RCC 7860 (cell line): ENCODE data around the gene PTGIS.
"Not testable (repeated sequence)": the region's sequence is repeated elsewhere in the genome, so short reads cannot be mapped to it uniquely, and the experiment has no call there.

Experiments
- DNase-seq: peaks from one replicate; pipeline ENCODE4 v3.0.0-alpha.2; 2015; ENCODE audit warnings: low spot score
- FAIRE-seq: peaks from 2 replicates; lab custom pipeline; 2012; peaks lifted over from hg19 to GRCh38; lab: Jason Lieb, UNC

Gene PTGIS

GRCh38 chr20:49567421-49568277 is at the start of gene PTGIS:
Gene PTGIS (minus strand): TSS chr20:49568137. CDS start chr20:49568116, 21 bp downstream.
- FAIRE-seq (no peak), DNase-seq (no peak)

DNA sequence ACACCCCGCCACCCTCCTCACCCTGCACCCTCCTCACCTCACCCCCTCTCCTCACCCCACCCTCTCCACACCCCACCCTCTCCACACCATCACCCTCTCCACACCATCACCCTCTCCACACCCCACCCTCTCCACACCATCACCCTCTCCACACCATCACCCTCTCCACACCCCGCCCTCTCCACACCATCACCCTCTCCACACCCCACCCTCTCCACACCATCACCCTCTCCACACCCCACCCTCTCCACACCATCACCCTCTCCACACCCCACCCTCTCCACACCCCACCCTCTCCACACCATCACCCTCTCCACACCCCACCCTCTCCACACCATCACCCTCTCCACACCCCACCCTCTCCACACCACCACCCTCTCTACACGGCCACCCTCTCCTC is 49.5 kb upstream of the PTGIS start:
- not testable (repeated sequence) for FAIRE-seq, DNase-seq

GRCh38 chr20:49616154-49617007 is 48.4 kb upstream of the PTGIS start:
- FAIRE-seq (no peak), DNase-seq (no peak)

- FAIRE-seq (no peak), DNase-seq (peak; percentile 42)
Measured at GRCh38 chr20:49615401-49616153, 47.6 kb upstream of the PTGIS start.

DNA sequence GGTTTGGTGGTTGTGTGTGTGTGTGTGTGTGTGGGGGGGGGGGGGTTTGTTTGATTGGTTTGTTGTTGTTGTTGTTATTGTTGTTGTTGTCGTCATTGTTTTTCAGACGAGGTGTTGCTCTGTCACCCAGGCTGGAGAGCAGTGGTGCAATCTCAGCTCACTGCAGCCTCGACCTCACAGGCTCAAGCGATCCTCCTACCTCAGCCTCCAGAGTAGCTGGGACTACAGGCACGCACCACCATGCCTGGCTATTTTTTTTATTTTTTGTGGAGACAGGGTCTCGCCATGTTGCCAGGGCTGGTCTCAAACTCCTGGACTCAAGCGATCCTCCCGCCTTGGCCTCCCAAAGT is 47.1 kb upstream of the PTGIS start:
- FAIRE-seq, DNase-seq: not testable (repeated sequence)

DNA sequence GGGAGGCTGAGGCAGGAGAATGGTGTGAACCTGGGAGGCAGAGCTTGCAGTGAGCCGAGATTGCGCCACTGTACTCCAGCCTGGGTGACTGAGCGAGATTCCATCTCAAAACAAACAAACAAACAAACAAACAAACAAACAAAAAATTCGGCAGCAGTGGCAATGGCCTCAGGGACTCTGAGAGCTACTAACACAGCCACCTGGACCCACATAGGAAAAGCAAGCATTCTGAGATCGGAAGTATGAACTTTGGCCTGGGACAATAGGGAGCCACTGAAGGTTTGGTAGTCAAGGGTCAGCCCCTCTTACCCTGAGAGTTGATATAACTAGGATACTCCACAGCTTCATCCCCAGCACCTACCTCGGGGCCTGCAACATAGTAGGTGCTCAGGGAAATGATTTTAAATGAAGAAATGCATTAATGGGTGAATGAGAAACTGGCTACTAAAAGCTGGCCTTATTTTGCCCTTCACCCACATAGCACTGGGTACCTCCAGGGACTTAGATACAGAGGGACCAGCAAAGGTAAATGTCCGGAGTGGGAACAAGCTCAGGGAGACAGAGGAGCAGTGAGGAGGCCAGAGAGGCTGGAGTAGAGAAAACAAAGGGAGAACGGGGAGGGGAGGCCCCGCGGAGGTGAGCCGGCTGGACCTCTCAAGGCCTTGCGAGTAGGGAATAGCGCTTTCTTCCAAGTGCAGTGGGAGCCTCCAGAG is 46.6 kb upstream of the PTGIS start:
- FAIRE-seq (no peak), DNase-seq (no peak)

- no peak for FAIRE-seq
Measured at GRCh38 chr20:49612127-49612738, 44.3 kb upstream of the PTGIS start.

DNA sequence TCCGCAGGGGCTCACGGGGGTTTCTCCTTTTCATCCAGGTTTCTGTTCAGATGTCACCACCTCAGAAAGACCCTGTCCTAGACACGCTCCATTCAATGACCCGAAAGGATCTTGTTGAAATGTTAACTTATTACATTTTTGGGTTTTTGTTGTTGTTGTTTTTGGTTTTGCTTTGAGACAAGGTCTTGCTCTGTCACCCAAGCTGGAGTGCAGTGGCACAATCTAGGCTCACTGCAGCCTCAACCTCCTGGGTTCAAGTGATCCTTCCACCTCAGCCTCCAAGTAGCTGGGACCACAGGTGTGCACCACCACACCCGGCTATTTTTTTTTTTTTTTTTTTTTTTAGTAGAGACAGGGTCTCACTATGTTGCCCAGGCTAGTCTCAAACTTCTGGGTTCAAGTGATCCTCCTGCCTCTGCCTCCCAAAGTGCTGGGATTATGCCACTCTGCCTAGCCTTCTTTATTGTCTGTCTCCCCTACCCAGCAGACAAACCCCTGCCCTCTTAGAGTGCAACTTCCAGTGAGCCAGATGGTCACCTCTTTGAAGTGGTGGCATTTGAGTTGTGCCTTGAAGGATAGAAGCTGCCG is 43.7 kb upstream of the PTGIS start:
- DNase-seq, FAIRE-seq: not testable (repeated sequence)

More at GRCh38 chr20:49612127-49612738, 44.3 kb upstream of the PTGIS start:
- no peak for DNase-seq

DNA sequence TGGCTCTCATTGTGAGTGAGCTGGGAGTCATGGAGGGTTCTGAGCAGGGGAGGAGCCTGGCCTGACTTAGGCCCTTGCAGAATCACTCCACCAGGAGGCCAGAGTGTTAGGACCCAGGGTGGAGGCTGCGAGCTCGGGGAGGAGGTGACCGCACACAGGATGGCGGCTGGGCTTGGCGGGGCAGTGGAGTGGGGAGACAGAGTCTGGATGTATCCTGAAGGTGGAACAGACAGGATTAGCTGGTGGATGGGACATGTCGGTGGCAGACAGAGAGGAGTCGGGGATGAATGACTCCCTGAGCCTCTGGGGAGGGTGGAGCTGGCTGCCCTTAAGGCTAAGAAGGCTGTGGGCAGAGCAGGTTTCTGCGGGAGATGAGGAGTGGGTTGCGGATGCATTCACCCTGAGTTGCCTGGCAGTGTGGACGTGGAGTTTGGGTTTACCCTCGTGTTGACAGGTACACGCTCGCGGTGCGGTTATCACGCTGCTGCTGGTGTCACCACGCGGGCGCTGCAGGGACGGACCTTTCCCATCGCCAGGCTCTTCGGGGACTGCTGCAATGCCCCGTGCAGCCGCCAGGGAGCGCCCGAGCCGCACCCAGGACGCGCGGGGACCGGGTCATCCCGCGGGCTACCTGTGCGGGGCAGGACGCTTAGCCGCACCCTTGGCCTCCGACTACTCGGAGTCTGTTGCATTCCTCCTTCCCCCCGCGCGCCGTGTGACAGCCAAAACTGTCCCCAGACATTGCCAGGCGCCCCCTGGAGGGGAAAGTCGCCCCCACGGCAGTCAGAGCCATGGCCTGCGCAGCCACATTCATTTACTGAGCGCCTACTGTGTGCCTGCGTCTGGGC is 43.0 kb upstream of the PTGIS start:
- DNase-seq (peak; percentile 65), FAIRE-seq (no peak)

DNA sequence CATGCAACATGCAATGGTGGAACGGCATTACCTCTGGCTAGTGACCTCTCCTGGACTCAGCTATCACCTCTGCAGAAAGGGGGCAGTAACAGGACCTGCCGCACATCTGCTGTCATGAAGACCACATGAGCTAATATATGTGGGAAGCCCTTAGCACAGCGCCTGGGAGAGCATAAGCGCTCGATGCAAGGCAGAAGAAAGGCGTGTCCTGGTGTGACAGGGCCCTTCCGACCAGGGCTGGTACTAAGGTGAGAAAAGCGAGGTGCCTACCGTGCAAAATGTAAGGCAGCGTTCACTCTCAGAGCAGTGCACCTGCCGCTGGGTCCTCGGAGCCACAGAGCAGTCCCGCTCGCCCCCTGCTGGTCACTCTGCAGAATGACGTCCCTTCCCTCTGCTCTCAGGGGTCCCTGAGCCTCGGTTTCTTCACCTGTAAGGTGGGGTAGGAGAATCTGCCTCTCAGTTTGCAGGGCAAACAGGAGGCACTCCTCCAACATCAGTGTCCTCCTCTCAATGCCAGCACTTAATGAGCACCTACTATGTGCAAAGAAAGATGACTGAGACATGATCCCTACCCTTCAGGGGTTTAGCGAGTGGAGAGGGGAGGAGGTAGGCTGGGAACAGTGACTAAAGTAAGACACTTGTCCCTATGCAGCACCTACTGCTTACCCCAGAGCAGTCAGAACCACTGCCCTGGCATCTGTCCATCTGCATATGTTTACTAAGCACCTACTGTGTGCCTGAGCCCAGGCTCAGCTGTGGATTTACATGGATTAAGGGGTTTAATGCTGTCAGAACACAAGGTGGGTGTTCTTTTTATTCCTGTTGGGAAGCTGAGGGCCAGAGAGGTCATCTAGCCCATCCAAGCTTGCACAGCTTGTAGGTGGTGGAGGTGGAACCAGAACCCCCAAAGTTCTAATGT is 41.1 kb upstream of the PTGIS start:
- FAIRE-seq: no peak

GRCh38 chr20:49607568-49607967 is 39.6 kb upstream of the PTGIS start:
- FAIRE-seq: no peak

More for the DNA sequence above, 41.1 kb upstream of the PTGIS start:
- DNase-seq: peak; percentile 49

GRCh38 chr20:49603209-49603627 is 35.3 kb upstream of the PTGIS start:
- FAIRE-seq: no peak
- DNase-seq: peak; percentile 24

More at GRCh38 chr20:49607568-49607967, 39.6 kb upstream of the PTGIS start:
- no peak for DNase-seq

GRCh38 chr20:49602345-49603208 is 34.6 kb upstream of the PTGIS start:
- DNase-seq (no peak), FAIRE-seq (no peak)

DNA sequence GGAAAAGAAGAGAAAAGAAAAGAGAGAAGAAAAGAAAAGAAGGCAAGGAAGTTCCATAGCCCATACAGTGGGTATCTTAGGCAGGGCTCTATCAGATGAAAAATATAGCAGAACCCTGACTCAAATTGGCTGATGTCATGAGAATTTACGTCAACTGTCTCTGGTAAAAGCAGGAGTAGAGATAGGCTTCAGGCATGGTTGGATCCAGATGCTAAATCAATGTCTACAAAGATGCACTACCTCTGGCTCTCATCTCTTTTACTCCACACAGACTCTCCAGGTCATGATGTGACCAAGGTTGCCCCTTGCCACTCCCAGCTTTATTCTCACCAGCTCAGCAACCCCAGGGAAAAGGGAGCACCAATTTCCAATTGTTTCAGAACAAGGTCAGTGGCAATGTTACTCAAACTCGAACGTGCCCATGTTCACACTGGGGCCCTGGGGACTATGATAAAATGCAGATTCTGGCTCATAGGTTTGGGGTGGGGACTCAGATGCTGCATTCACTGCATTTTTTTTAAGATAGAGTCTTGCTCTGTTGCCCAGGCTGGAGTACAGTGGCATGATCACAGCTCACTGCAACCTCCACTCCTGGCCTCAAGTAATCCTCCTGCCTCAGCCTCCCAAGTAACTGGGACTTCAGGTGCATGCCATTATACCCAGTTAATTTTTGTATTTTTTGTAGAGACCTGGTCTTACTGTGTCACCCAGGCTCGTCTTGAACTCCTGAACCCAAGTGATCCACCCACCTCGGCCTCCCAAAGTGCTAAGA is 33.4 kb upstream of the PTGIS start:
- FAIRE-seq (no peak), DNase-seq (no peak)

DNA sequence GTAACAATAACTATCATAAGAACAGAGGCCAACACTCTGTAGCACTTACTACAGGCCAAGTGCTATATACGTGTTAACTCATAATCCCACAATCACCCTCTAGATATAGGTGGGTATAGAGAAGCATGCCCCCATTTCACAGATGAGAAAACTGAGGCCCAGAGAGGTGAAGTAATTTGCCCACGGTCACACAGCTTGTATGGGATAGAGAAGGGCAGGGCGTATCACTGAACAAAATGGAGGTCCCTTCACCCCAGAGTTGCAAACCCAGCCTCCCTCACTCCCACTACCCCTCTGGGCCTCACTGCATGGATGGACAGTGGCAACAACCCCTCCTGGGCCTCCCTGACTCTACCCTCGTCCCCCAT is 31.8 kb upstream of the PTGIS start:
- FAIRE-seq: no peak

More for the DNA sequence above, 31.8 kb upstream of the PTGIS start:
- DNase-seq: no peak
